NCI-H2081 treated with DMSO at 0.1 percent for 48 hours (cell line): Measurements from ENCODE around the gene OR1D5.
"Not testable (repeated sequence)": the region's sequence is repeated elsewhere in the genome, so short reads cannot be mapped to it uniquely, and the experiment has no call there.

Experiments
- DNase-seq: peaks from one replicate; lab custom pipeline; 2025; lab: John Stamatoyannopoulos, UW

OR1D5 gene, protein sequence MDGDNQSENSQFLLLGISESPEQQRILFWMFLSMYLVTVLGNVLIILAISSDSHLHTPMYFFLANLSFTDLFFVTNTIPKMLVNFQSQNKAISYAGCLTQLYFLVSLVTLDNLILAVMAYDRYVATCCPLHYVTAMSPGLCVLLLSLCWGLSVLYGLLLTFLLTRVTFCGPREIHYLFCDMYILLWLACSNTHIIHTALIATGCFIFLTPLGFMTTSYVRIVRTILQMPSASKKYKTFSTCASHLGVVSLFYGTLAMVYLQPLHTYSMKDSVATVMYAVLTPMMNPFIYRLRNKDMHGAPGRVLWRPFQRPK

DNA sequence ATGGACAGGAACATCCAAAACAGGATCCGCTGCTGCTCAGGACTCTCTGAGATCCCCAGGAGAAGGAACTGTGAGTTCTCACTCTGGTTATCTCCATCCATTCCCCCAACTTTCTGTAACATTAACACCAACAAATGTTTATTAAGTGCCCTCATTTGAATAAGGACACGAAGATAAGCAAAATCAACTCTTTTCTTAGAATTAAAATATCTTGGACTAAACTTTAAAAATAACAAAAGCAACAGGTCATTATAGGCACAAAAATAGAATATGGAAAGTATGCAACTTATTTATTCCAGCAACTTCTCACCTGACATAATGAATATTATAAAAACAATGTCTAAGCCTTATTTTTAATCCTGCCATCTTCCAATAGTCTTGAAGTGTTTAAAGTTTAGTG is at the start of gene OR1D5:
TSS of gene OR1D5 (minus strand) at position 101 of the 400 bp plus-strand sequence. CDS start at position 101, 0 bp downstream.
- DNase-seq: not testable (repeated sequence)

DNA sequence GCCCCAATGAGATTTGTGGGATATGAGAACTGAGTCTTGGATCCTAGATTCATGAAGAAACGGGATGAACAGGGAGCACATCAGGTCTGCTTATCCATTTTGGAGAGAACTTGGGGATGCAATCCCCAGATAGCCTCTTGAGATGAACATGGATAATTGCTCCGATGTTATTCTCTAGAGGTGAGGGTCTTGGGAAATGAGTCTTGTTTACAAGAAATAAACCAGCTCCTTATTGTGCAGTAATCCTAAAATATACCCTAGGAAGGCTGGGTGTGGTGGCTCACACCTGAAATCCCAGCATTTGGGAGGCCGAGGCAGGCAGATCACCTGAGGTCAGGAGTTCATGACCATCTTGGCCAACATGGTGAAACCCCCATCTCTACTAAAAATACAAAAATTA is 40.9 kb upstream of the OR1D5 start, which contains the start of gene OR1D2:
TSS of gene OR1D2 (minus strand) at position 101 of the 400 bp plus-strand sequence. CDS start 11,426 bp downstream, outside the sequence.
- DNase-seq: no peak

- DNase-seq: not testable (repeated sequence)
Observed at GRCh38 chr17:3073850-3074249, 10.4 kb upstream of the OR1D5 start.

DNA sequence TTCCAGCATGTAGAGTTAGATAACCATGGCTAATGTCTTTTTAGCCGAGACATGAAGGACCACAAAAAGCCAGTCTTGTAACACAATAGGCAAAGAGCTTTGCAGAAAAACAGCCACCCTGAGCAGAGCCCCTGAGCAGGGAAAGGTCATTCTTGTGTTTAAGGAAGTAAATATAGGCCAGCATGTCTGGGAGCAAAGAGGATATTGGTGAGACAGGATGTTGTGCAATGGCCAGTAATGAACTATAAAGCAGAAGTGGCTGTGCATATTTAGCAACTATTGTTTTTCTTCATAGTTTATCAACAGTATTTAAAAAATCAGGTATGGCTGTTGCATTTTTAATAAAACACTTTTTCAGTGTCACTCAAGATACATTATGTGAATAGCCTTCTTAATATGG is 1.8 kb upstream of the OR1D5 start:
- DNase-seq: not testable (repeated sequence)

DNA sequence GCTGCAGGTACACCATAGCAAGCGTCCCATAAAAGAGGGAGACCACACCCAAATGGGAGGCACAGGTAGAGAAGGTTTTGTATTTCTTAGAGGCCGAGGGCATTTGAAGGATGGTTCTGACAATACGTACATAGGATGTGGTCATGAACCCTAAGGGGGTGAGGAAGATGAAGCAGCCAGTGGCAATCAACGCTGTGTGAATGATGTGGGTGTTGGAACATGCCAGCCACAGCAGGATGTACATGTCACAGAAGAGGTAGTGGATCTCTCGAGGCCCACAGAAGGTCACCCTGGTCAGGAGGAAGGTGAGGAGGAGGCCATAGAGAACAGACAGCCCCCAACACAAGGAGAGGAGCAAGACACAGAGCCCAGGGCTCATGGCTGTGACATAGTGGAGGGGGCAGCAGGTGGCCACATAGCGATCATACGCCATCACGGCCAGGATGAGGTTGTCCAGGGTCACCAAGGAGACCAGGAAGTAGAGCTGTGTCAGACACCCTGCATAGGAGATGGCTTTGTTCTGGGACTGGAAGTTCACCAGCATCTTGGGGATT is 506 bp downstream of the OR1D5 start:
- not testable (repeated sequence) for DNase-seq

GRCh38 chr17:3054868-3055267 is 8.5 kb downstream of the OR1D5 start:
- not testable (repeated sequence) for DNase-seq

- DNase-seq: no peak
Observed at GRCh38 chr17:3049705-3050295, 13.6 kb downstream of the OR1D5 start.

- peak; percentile 91 for DNase-seq
Observed at GRCh38 chr17:3048727-3049471, 14.5 kb downstream of the OR1D5 start.

GRCh38 chr17:3046753-3047152 is 16.7 kb downstream of the OR1D5 start:
- DNase-seq: no peak

- no peak for DNase-seq
Observed at GRCh38 chr17:3043737-3044365, 19.6 kb downstream of the OR1D5 start.

GRCh38 chr17:3040882-3041281 is 22.5 kb downstream of the OR1D5 start:
- DNase-seq: no peak

DNA sequence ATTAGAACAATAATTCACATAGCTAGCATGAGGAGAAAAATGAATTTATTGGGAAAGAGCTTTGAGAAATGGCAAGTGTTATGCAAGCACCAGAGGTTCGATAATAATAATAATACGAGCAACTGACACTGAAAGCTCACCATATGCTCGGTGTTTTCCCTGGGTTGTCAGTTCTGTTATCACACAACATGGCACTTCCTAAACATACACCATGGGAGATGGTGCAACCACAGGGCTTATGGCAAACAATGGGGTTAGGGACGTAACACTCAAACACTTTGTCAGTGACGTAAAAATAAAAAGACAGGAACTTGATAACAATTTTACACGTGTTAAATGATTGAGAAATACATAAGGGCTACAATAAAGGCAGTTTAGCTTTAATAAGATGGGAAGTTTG is 23.7 kb downstream of the OR1D5 start:
- no peak for DNase-seq

- no peak for DNase-seq
Observed at GRCh38 chr17:3038941-3039340, 24.5 kb downstream of the OR1D5 start.

GRCh38 chr17:3037259-3037658 is 26.1 kb downstream of the OR1D5 start:
- DNase-seq: no peak

DNA sequence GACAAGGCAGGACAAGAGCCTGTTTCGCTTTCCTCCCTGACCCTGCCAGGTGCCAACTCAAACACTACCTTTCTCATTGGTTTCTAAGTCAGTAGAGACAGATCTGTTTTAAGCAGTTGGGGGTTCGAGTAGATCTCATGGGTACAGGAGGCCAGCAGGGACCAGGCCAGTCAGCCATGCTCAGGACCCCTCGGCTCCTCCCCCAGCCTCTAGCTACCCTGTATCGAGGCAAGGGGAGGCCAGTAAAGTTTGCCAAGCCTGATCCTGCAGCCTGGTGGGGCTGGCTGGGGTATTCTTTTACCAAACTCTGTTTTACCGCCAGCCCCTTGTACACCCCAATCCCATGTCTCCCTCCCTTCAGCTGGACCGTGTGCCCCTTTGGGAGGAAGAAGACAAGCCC is 26.6 kb downstream of the OR1D5 start:
- DNase-seq: no peak

GRCh38 chr17:3035968-3036280 is 27.5 kb downstream of the OR1D5 start:
- DNase-seq: no peak

DNA sequence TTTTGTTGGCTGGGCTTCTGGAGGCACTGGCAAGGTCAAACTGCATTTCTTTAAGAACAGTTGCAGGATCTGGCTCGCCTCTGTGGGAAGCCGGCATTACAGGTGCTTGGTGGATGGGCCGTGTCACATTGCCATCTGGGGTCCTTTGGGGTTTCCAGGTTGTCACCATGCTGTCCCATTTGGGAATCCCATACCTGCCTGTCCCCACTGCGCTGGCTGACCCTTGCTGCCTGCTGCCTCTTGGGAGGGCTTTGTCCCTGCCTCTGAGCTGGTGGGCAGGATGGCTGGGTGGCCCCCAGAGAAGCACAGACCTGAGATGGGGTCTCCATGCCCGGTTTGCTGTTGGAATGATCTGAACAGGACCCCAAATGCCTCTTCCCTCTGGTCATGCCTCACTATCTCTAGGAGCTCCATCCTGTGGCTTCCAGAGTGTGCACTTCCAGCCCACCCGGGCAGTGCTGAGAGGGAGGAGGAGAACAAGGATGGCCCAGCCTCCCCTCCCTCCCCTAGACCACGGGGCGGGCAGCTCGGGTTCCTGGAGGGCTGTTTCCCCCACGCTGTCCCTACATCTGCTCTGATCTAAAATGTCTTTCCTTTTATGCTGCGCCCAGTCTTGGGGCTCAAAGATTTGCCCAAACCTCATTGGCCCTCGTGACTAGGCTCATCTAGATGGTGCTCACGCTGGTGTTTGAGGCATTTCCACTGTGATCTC is 28.0 kb downstream of the OR1D5 start:
- DNase-seq: no peak

GRCh38 chr17:3034578-3034920 is 28.9 kb downstream of the OR1D5 start:
- no peak for DNase-seq

DNA sequence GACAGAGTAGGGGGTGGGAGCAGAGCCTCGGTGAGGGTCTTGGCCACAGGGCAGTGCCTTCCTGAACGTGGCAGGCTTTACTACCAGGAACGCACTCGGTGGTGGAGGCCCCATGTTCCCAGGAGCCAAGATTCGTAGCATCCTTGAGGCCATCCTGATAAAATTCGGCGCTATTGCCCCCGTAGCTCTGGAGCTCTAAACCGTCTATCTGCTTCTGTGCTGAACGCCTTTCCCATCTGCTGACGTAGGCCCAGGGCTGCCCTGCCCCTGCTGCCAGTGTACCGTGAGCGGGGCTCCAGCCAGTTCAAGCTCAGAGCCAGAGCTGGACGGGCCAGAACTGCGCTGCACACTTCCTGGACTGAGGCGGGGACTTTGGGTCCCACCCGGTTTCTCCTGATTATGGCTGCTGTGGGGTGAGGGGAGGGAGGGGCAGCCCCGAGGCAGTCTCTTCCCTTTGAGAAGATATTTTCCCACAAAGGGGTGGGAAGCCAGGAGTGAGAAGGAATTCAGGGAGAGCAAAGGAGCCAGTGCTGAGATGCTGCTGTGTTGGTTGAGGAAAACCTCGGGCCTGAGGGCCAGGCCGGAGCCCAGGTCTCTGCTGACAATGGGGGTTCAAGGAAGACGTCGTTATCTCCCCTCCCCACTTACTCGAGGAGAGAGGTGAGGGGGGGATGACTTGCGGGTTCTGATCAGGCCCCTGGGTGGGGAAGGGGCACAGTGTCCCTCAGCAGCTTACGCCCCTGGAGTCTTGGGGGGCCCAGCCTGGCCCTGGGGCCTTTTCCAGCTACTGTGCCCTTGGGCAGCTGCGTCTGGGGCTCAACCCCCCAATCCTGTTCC is 29.4 kb downstream of the OR1D5 start:
- no peak for DNase-seq

GRCh38 chr17:3033248-3033640 is 30.2 kb downstream of the OR1D5 start:
- no peak for DNase-seq
